Measurements from ENCODE around the gene NUCKS1. TPM values are rescaled to one million over a fixed set of nuclear protein-coding genes. Genes with fewer than 3 reads are reported as not detected.

The NUCKS1 gene
- total RNA-seq, 1 experiment from 2014 or later: 101 TPM

DNA sequence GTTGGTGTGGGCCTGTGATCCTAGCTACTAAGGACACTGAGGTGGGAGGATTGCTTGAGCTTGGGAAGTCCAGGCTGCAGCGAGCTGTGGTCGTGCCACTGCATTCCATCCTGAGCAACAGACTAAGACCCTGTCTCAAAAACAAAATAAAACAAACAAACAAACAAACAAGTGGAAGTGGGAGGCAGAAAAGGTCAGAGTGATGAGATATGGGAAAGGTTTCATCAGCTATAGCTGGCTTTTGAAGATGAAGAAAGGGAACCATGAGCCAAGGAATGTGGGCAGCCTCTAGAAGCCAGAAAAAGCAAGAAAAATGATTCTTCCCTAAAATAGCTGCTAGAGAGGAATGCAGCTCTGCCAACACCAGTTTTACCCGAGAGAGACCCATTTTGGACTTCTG lies 10.6 kb upstream of the NUCKS1 start:
- no peaks in the 10 kb centered on the region for H3K36me3 ChIP-seq (ENCODE audit: low read depth, low read length)
- no peaks in the 10 kb centered on the region for H3K9me3 ChIP-seq (ENCODE audit: low read length)
- DNase-seq (no peak), ATAC-seq (no peak)
- H3F3A ChIP-seq (ENCODE audit: low read length, unreplicated experiment): no peaks in the 10 kb centered on the region
- H3K4me2 ChIP-seq (ENCODE audit: low read length): no peak overlapping the region
- POLR2A ChIA-PET (ENCODE audit: unreplicated experiment): no interaction called here
- intact Hi-C loops (cut with micrococcal nuclease): no loop called here
- TF ChIP-seq EZH2 (IDR thresholded peaks at IDR 0.05; ENCODE audit: low read length, unreplicated experiment) (no peak), EZH2phosphoT487 (IDR thresholded peaks at IDR 0.05; ENCODE audit: borderline replicate concordance, low read length) (no peak), CTCF (conservative IDR thresholded peaks at IDR 0.05; ENCODE audit: low read depth, low read length) (no peak)
- no peak overlapping the region for H2AFZ ChIP-seq (ENCODE audit: low read length)
- H3K9me2 ChIP-seq (replicated peaks; ENCODE audit: low read length): no peaks in the 10 kb centered on the region
- no peaks in the 10 kb centered on the region for H3K27me3 ChIP-seq (ENCODE audit: low read length)
- no peak overlapping the region for H3K4me3 ChIP-seq (ENCODE audit: low read length)
- H3K27ac ChIP-seq (ENCODE audit: low read length): no peak overlapping the region
- no peak overlapping the region for H3K9ac ChIP-seq (ENCODE audit: low read length)
- BruUV-seq (replicated peaks): no TSS peak
- H3K4me1 ChIP-seq (ENCODE audit: insufficient read depth, low read length): 0 out of 2 replicates have a peak, but pooled peaks cover under 1% of the 10 kb centered on the region
- no peaks in the 10 kb centered on the region for H3K79me2 ChIP-seq (ENCODE audit: low read length)
- CTCF ChIA-PET: no interaction called here
- H4K20me1 ChIP-seq (ENCODE audit: low read length): no peaks in the 10 kb centered on the region

DNA sequence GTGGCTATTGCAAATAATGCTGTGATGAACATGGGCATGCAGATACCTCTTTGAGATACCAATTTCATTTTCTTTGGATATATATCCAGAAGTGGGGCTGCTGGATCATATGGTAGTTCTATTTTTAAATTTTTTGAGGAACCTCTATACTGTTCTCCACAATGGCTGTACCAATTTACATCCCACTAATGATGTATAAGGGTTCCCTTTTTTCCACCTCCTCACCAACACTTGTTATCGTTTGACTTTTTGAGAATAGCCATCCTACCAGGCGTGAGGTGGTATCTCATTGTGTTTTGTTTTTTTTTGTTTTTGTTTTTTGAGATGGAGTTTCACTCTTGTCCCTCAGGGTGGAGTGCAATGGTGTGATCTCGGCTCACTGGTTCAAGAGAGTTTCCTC lies 6.6 kb upstream of the NUCKS1 start:
- H3K4me1 ChIP-seq (ENCODE audit: insufficient read depth, low read length): no peaks in the 10 kb centered on the region
- H3K4me2 ChIP-seq (ENCODE audit: low read length): no peak overlapping the region
- intact Hi-C loops (cut with micrococcal nuclease): no loop called here
- no TSS peak for BruUV-seq (replicated peaks)
- H3K36me3 ChIP-seq (ENCODE audit: low read depth, low read length): no peaks in the 10 kb centered on the region
- no peaks in the 10 kb centered on the region for H3K27me3 ChIP-seq (ENCODE audit: low read length)
- no peaks in the 10 kb centered on the region for H3F3A ChIP-seq (ENCODE audit: low read length, unreplicated experiment)
- no peaks in the 10 kb centered on the region for H3K9me2 ChIP-seq (replicated peaks; ENCODE audit: low read length)
- ChIA-PET POLR2A (ENCODE audit: unreplicated experiment) (no interaction called here), CTCF (no interaction called here)
- no peaks in the 10 kb centered on the region for H4K20me1 ChIP-seq (ENCODE audit: low read length)
- no peaks in the 10 kb centered on the region for H3K79me2 ChIP-seq (ENCODE audit: low read length)
- no peak for TF ChIP-seq EZH2 (IDR thresholded peaks at IDR 0.05; ENCODE audit: low read length, unreplicated experiment)
- no peak for TF ChIP-seq EZH2phosphoT487 (IDR thresholded peaks at IDR 0.05; ENCODE audit: borderline replicate concordance, low read length)
- no peak for TF ChIP-seq CTCF (conservative IDR thresholded peaks at IDR 0.05; ENCODE audit: low read depth, low read length)
- H2AFZ ChIP-seq (ENCODE audit: low read length): no peak overlapping the region
- H3K27ac ChIP-seq (ENCODE audit: low read length): no peak overlapping the region
- H3K4me3 ChIP-seq (ENCODE audit: low read length): no peak overlapping the region
- no peaks in the 10 kb centered on the region for H3K9me3 ChIP-seq (ENCODE audit: low read length)
- no peak for ATAC-seq
- no peak for DNase-seq
- no peak overlapping the region for H3K9ac ChIP-seq (ENCODE audit: low read length)

GRCh38 chr1:205754857-205755256 lies 4.9 kb upstream of the NUCKS1 start:
- H3F3A ChIP-seq (ENCODE audit: low read length, unreplicated experiment): no peaks in the 10 kb centered on the region
- no peaks in the 10 kb centered on the region for H3K79me2 ChIP-seq (ENCODE audit: low read length)
- H3K4me2 ChIP-seq (ENCODE audit: low read length): no peak overlapping the region
- no peaks in the 10 kb centered on the region for H3K9me2 ChIP-seq (replicated peaks; ENCODE audit: low read length)
- H2AFZ ChIP-seq (ENCODE audit: low read length): no peak overlapping the region
- no peak overlapping the region for H3K27ac ChIP-seq (ENCODE audit: low read length)
- DNase-seq: no peak
- no peak for TF ChIP-seq EZH2 (IDR thresholded peaks at IDR 0.05; ENCODE audit: low read length, unreplicated experiment)
- TF ChIP-seq EZH2phosphoT487 (IDR thresholded peaks at IDR 0.05; ENCODE audit: borderline replicate concordance, low read length): no peak
- CTCF ChIA-PET: no interaction called here
- POLR2A ChIA-PET (ENCODE audit: unreplicated experiment): no interaction called here
- no peak overlapping the region for H3K4me3 ChIP-seq (ENCODE audit: low read length)
- H3K36me3 ChIP-seq (ENCODE audit: low read depth, low read length): no peaks in the 10 kb centered on the region
- H3K9ac ChIP-seq (ENCODE audit: low read length): no peak overlapping the region
- H3K9me3 ChIP-seq (ENCODE audit: low read length): no peaks in the 10 kb centered on the region
- BruUV-seq (replicated peaks): no TSS peak
- peaks cover 4% of the 10 kb centered on the region; the same call in 1 of the 2 replicates for H3K4me1 ChIP-seq (ENCODE audit: insufficient read depth, low read length)
- intact Hi-C loops (cut with micrococcal nuclease): no loop called here
- H4K20me1 ChIP-seq (ENCODE audit: low read length): no peaks in the 10 kb centered on the region
- H3K27me3 ChIP-seq (ENCODE audit: low read length): no peaks in the 10 kb centered on the region
- ATAC-seq: no peak

Measured in PC-3 (cell line).